Keratinocyte (primary cell): ENCODE results near the gene B4GALNT3. TPM values are rescaled to one million over a fixed set of nuclear protein-coding genes. Genes with fewer than 3 reads are reported as not detected.

Experiments
- DNase-seq: peaks from one replicate; pipeline ENCODE4 v3.0.0-alpha.2; 2011; ENCODE audit warnings: low read depth, missing footprints, low spot score
- FAIRE-seq: peaks from 2 replicates; lab custom pipeline; 2011; peaks lifted over from hg19 to GRCh38; lab: Jason Lieb, UNC
- H2AFZ ChIP-seq: 2 replicates; pipeline ENCODE4 v1.6.0; 2012; ENCODE audit warnings: low read length, control low read depth, inconsistent platforms; ENCODE audit not compliant: control insufficient read depth
- H3K27ac ChIP-seq: 2 replicates; pipeline ENCODE4 v1.5.1; 2011; ENCODE audit warnings: low read length; ENCODE audit not compliant: control insufficient read depth, insufficient read depth
- H3K27me3 ChIP-seq: 3 replicates; pipeline ENCODE4 v1.6.0; 2011; ENCODE audit warnings: low read length; ENCODE audit not compliant: control insufficient read depth, insufficient read depth; ENCODE audit errors: extremely low read depth
- H3K36me3 ChIP-seq, 2 experiments: 2 replicates in 1 of 2; 3 replicates in 1 of 2; pipeline ENCODE4 v1.5.1; 2011; ENCODE audit warnings: low read length in 2 of 2, mild to moderate bottlenecking in 1 of 2; ENCODE audit not compliant: control insufficient read depth in 2 of 2, insufficient read depth in 2 of 2; ENCODE audit errors: extremely low read depth in 1 of 2
- H3K4me1 ChIP-seq: 3 replicates; pipeline ENCODE4 v1.5.1; 2011; ENCODE audit warnings: low read length; ENCODE audit not compliant: control insufficient read depth, insufficient read depth; ENCODE audit errors: extremely low read depth
- H3K4me2 ChIP-seq: 3 replicates; pipeline ENCODE4 v1.6.0; 2011; ENCODE audit warnings: low read depth, low read length; ENCODE audit not compliant: control insufficient read depth, insufficient read depth; ENCODE audit errors: extremely low read depth
- H3K4me3 ChIP-seq, 3 experiments: fragments of 200-600 bp in 1 of 3; sonication (generic) in 1 of 3; 2 replicates in 2 of 3; 3 replicates in 1 of 3; pipeline ENCODE4 v1.5.1; 2011 to 2016; ENCODE audit warnings: low read length in 3 of 3, mild to moderate bottlenecking in 3 of 3, control low read depth in 2 of 3, inconsistent platforms in 1 of 3, low read depth in 1 of 3, mixed read lengths in 1 of 3, mixed run types in 1 of 3, moderate library complexity in 1 of 3; ENCODE audit not compliant: control insufficient read depth in 2 of 3, insufficient read depth in 2 of 3; ENCODE audit errors: extremely low read depth in 1 of 3
- H3K79me2 ChIP-seq: 2 replicates; pipeline ENCODE4 v1.6.0; 2012; ENCODE audit warnings: low read length; ENCODE audit not compliant: control insufficient read depth, insufficient read depth
- H3K9ac ChIP-seq: 3 replicates; pipeline ENCODE4 v1.6.0; 2011; ENCODE audit warnings: low read length; ENCODE audit not compliant: control insufficient read depth, insufficient read depth; ENCODE audit errors: extremely low read depth
- H3K9me1 ChIP-seq: 3 replicates; pipeline ENCODE4 v1.6.0; 2011; ENCODE audit warnings: low read length; ENCODE audit not compliant: control insufficient read depth, insufficient read depth; ENCODE audit errors: extremely low read depth
- H3K9me3 ChIP-seq: 2 replicates; pipeline ENCODE4 v1.5.1; 2012; ENCODE audit warnings: low read depth, low read length; ENCODE audit not compliant: control insufficient read depth
- H4K20me1 ChIP-seq: 3 replicates; pipeline ENCODE4 v1.6.0; 2011; ENCODE audit warnings: low read length; ENCODE audit not compliant: control insufficient read depth, insufficient read depth; ENCODE audit errors: extremely low read depth
- CTCF ChIP-seq, 3 experiments: IDR thresholded peaks in 1 of 3; conservative IDR thresholded peaks in 1 of 3; optimal IDR thresholded peaks in 1 of 3; 2 replicates in 2 of 3; 3 replicates in 1 of 3; pipeline versions ENCODE3 to v1.5.1; 2011; ENCODE audit warnings: low read length in 3 of 3, mild to moderate bottlenecking in 3 of 3, moderate library complexity in 2 of 3, control low read depth in 1 of 3, inconsistent platforms in 1 of 3; ENCODE audit not compliant: insufficient read depth in 2 of 3; ENCODE audit errors: extremely low read depth in 1 of 3
- EZH2 ChIP-seq: IDR thresholded peaks from one replicate; pipeline ENCODE4 v1.6.1; 2012; ENCODE audit warnings: inconsistent platforms, mild to moderate bottlenecking, low read length, moderate library complexity
- dilution Hi-C: fragments of 300-500 bp; cut with MboI; formaldehyde crosslinking; loops from one replicate; pipeline ENCODE4 v1.7.0; 2020; ENCODE audit warnings: low sequenced_read_pairs; ENCODE audit not compliant: extremely low pct_ligation_motif_present
- polyA plus RNA-seq, 5 experiments: library from polyadenylated mRNA; depleted of rRNA in 3 of 5; stranded (reverse) in 3 of 5; stranded (forward) in 1 of 5; unstranded in 1 of 5; fragments of >200 nt; gene quantifications; 1 replicate in 1 of 5; 2 replicates in 3 of 5; 3 replicates in 1 of 5; pipeline versions ENCODE4 v1.2.1 to v1.2.3, GENCODE V29; 2011 to 2012; ENCODE audit warnings: missing spikeins in 2 of 5, low read depth in 1 of 5, low replicate concordance in 1 of 5

B4GALNT3 gene
- polyA plus RNA-seq, 1 donor (not counting 4 experiments of a cell fraction or from before 2014, with no cell fraction given), result 7.5 TPM

- Histone ChIP-seq H2AFZ (no peak overlapping the region), H3K27me3 (no peaks in the 10 kb centered on the region), H3K4me3 (no peak overlapping the region), H3K9me3 (no peaks in the 10 kb centered on the region), H3K79me2 (no peaks in the 10 kb centered on the region), H4K20me1 (no peaks in the 10 kb centered on the region), H3K4me1 (peaks cover 10% of the 10 kb centered on the region), H3K9me1 (no peaks in the 10 kb centered on the region), H3K9ac (no peak overlapping the region), H3K36me3 (no peaks in the 10 kb centered on the region), H3K27ac (no peak overlapping the region), H3K4me2 (no peak overlapping the region)
- no peak for FAIRE-seq
- no peak for DNase-seq
- TF ChIP-seq EZH2 (no peak), CTCF (optimal IDR thresholded peaks at IDR 0.05 in 1 of 3, IDR thresholded peaks at IDR 0.05 in 1 of 3, conservative IDR thresholded peaks at IDR 0.05 in 1 of 3; ENCODE audit: extremely low read depth in 1 of 3, insufficient read depth in 2 of 3, low read length in 3 of 3) (no peak)
- dilution Hi-C loops, result no loop called here
Observed at GRCh38 chr12:520119-520518, 60.4 kb downstream of the B4GALNT3 start.

- no peaks in the 10 kb centered on the region for H3K27me3 ChIP-seq
- no peaks in the 10 kb centered on the region for H3K79me2 ChIP-seq
- H4K20me1 ChIP-seq, result no peaks in the 10 kb centered on the region
- H3K9me3 ChIP-seq, result no peaks in the 10 kb centered on the region
- FAIRE-seq, result no peak
- H2AFZ ChIP-seq, result no peak overlapping the region
- no peaks in the 10 kb centered on the region for H3K36me3 ChIP-seq
- no peak overlapping the region for H3K4me3 ChIP-seq
- peaks cover 10% of the 10 kb centered on the region for H3K4me1 ChIP-seq
- DNase-seq, result no peak
- H3K9me1 ChIP-seq, result no peaks in the 10 kb centered on the region
- H3K9ac ChIP-seq, result no peak overlapping the region
- no peak overlapping the region for H3K27ac ChIP-seq
- H3K4me2 ChIP-seq, result no peak overlapping the region
- dilution Hi-C loops, result no loop called here
- TF ChIP-seq CTCF (optimal IDR thresholded peaks at IDR 0.05 in 1 of 3, IDR thresholded peaks at IDR 0.05 in 1 of 3, conservative IDR thresholded peaks at IDR 0.05 in 1 of 3; ENCODE audit: extremely low read depth in 1 of 3, insufficient read depth in 2 of 3, low read length in 3 of 3) (no peak), EZH2 (no peak)
Observed at GRCh38 chr12:522692-523378, 63.1 kb downstream of the B4GALNT3 start.
